Right lobe of liver (tissue), 6 donors: ENCODE measurements around the gene TMEM131. TPM values are rescaled to one million over a fixed set of nuclear protein-coding genes. Genes with fewer than 3 reads are reported as not detected.

Experiments
- ATAC-seq, 4 donors: fragments of 200-7000 bp; cut with Tn5 transposase; one replicate each; pipeline ENCODE4 v1.9.1; 2020; ENCODE audit warnings: mild to moderate bottlenecking in 4 of 4, moderate library complexity in 4 of 4
- DNase-seq, 3 donors: peaks; one replicate each; pipeline ENCODE4 v3.0.0-alpha.2; 2020
- H3K27ac ChIP-seq, 3 donors: fragments of 200-600 bp; one replicate each; pipeline ENCODE4 v1.8.0; 2022
- H3K27me3 ChIP-seq, 2 donors: fragments of 200-600 bp; one replicate each; pipeline ENCODE4 v1.8.0; 2022
- H3K36me3 ChIP-seq, 4 donors: fragments of 200-600 bp; sonication (generic) in 1 of 4; one replicate each; pipeline versions ENCODE4 v1.5.1 to v1.8.0; 2017 to 2022; ENCODE audit warnings: control low read depth in 1 of 4
- H3K4me1 ChIP-seq, 4 donors: fragments of 200-600 bp; sonication (generic) in 1 of 4; one replicate each; pipeline versions ENCODE4 v1.5.1 to v1.8.0; 2017 to 2022; ENCODE audit warnings: control low read depth in 1 of 4
- H3K4me3 ChIP-seq, 3 donors: fragments of 200-600 bp; one replicate each; pipeline ENCODE4 v1.8.0; 2022
- H3K9me3 ChIP-seq, 4 donors: fragments of 200-600 bp; sonication (generic) in 1 of 4; one replicate each; pipeline versions ENCODE4 v1.5.1 to v1.8.0; 2017 to 2022; ENCODE audit warnings: control low read depth in 1 of 4
- POLR2A ChIP-seq: fragments of 450-650 bp; IDR thresholded peaks from one replicate; pipeline ENCODE4 v1.6.1; 2017; ENCODE audit warnings: antibody characterized with exemption, mild to moderate bottlenecking
- WGBS: methylation state at CpG from one replicate; pipeline ENCODE4 v1.1.6; 2018; ENCODE audit warnings: low coverage, low lambda C conversion rate; ENCODE audit not compliant: insufficient coverage; ENCODE audit errors: missing lambda C conversion rate; 5-methylcytosine and 5-hydroxymethylcytosine counted together
- intact Hi-C, 2 donors: fragments of 100-400 bp; cut with DNase I; formaldehyde crosslinking; loops; one replicate each; pipeline versions ENCODE4 v1.11.2 to v1.14.1; 2022
- total RNA-seq, 6 experiments: library from RNA; depleted of rRNA in 2 of 6; stranded (reverse); fragments of >200 nt in 2 of 6; fragmentation: NEBNext Ultra II Directional in 3 of 6; extraction: Animal tissue kit (Norgen Biotek cat#: 25700) in 3 of 6; gene quantifications; one replicate each; pipeline versions ENCODE4 v1.1.0 to v1.2.4, GENCODE V29; 2016 to 2023
- TF ChIP-seq, protein P1 (sequence below), 4 donors: fragments of 200-600 bp in 3 of 4; fragments of 450-650 bp in 1 of 4; IDR thresholded peaks; one replicate each; pipeline versions ENCODE4 v1.5.1 to v1.8.0; 2016 to 2022; ENCODE audit warnings: antibody characterized with exemption in 4 of 4, mild to moderate bottlenecking in 2 of 4
- donor health status: DM: no; HTN: yes; CAD: no.
- donor health status: DM: no; HTN: no; CAD: no.
- donor health status: DM: no; HTN: no; CAD: no.
- donor health status: DM: no; HTN: yes; CAD: no.
- donor health status: DM: no; HTN: yes; CAD: no.

TMEM131 gene
- total RNA-seq, 6 experiments from 2014 or later: 14.8 to 34.0 (median 17.8) TPM

GRCh38 chr2:97996679-97997078 lies 931 bp upstream of the TMEM131 start:
- peak overlapping the region; percentile 84 to 85 (median 85) for H3K4me3 ChIP-seq
- H3K36me3 ChIP-seq: no peaks in the 10 kb centered on the region
- intact Hi-C loops: no loop called here
- no peak for ATAC-seq
- WGBS: 89% methylated on average over 12 of the region's 19 CpGs
- peak overlapping the region in 1 of 3 donors; percentile 95 for H3K27ac ChIP-seq
- TF ChIP-seq, protein P1, sequence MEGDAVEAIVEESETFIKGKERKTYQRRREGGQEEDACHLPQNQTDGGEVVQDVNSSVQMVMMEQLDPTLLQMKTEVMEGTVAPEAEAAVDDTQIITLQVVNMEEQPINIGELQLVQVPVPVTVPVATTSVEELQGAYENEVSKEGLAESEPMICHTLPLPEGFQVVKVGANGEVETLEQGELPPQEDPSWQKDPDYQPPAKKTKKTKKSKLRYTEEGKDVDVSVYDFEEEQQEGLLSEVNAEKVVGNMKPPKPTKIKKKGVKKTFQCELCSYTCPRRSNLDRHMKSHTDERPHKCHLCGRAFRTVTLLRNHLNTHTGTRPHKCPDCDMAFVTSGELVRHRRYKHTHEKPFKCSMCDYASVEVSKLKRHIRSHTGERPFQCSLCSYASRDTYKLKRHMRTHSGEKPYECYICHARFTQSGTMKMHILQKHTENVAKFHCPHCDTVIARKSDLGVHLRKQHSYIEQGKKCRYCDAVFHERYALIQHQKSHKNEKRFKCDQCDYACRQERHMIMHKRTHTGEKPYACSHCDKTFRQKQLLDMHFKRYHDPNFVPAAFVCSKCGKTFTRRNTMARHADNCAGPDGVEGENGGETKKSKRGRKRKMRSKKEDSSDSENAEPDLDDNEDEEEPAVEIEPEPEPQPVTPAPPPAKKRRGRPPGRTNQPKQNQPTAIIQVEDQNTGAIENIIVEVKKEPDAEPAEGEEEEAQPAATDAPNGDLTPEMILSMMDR (IDR thresholded peaks at IDR 0.05): no peak
- TF ChIP-seq POLR2A: no peak
- no peak for DNase-seq
- H3K9me3 ChIP-seq: no peaks in the 10 kb centered on the region
- no peaks in the 10 kb centered on the region for H3K27me3 ChIP-seq
- H3K4me1 ChIP-seq: peaks cover 0 to 21% (median 8%) of the 10 kb centered on the region in 4 donors

DNA sequence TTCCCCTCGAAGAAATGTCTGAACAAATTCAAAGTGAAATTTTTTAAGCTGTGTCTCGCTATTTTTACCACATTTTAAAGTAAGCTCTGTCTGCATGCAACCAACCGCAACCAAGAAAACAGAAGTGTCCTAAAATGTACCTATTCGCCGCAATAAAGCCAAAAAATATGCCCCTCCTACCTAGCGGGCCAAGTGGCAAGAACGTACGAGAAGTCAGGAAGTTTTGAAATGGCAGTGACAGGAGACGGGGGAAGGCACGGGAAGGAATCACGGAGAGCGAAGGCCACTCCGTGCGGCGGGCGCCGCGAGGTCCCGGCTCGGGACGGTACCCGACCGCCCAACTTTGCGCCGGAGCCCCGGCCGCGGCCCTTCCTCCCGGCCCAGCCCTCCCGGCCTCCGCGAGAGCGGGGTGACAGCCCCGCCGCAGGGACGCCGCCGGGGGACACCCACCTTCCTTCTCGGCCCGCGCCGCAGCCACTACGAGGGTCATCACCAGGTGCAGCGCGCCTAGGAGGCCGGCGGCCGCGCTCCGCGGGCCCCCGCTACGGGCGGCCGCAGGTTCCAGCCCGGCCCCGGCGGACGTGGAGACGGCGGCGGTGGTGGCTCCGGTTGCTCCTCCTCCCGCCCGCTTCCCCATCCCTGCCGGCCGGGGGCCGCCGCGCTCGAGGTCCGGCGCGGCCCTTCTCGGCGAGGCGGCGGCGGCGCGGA lies 568 bp downstream of the TMEM131 start:
- peak overlapping the region; percentile 84 to 85 (median 85) for H3K4me3 ChIP-seq
- peaks cover 0 to 23% (median 12%) of the 10 kb centered on the region in 4 donors for H3K4me1 ChIP-seq
- DNase-seq (peak; percentile 71 to 77 (median 74)), ATAC-seq (peak; percentile 41 to 60 (median 54))
- 2% methylated on average over 21 of the region's 81 CpGs for WGBS
- H3K36me3 ChIP-seq: no peaks in the 10 kb centered on the region
- no peaks in the 10 kb centered on the region for H3K27me3 ChIP-seq
- intact Hi-C loops: no loop called here
- no peak for TF ChIP-seq POLR2A
- TF ChIP-seq, protein P1 (IDR thresholded peaks at IDR 0.05): no peak
- peak overlapping the region; percentile 95 for H3K27ac ChIP-seq
- H3K9me3 ChIP-seq: no peaks in the 10 kb centered on the region

- Histone ChIP-seq H3K27me3 (no peaks in the 10 kb centered on the region), H3K36me3 (no peaks in the 10 kb centered on the region), H3K4me1 (peaks cover 0 to 23% (median 12%) of the 10 kb centered on the region in 4 donors), H3K27ac (peak overlapping the region in 2 of 3 donors; percentile 95), H3K4me3 (peak overlapping the region; percentile 84 to 85 (median 85)), H3K9me3 (no peaks in the 10 kb centered on the region)
- TF ChIP-seq POLR2A: no peak
- TF ChIP-seq, protein P1 (IDR thresholded peaks at IDR 0.05): no peak
- intact Hi-C loops: no loop called here
- ATAC-seq: no peak
- DNase-seq: no peak
- 4% methylated on average over 4 of the region's 4 CpGs for WGBS
Observed at GRCh38 chr2:97994476-97994875, 1.3 kb downstream of the TMEM131 start.

GRCh38 chr2:97993926-97994325 lies 1.8 kb downstream of the TMEM131 start:
- Histone ChIP-seq H3K4me1 (peaks cover 0 to 23% (median 12%) of the 10 kb centered on the region in 4 donors), H3K27me3 (no peaks in the 10 kb centered on the region), H3K36me3 (no peaks in the 10 kb centered on the region), H3K9me3 (no peaks in the 10 kb centered on the region), H3K27ac (no peak overlapping the region), H3K4me3 (peak overlapping the region in 2 of 3 donors; percentile 84 to 85)
- ATAC-seq (no peak), DNase-seq (no peak)
- intact Hi-C loops: no loop called here
- TF ChIP-seq POLR2A: no peak
- TF ChIP-seq, protein P1 (IDR thresholded peaks at IDR 0.05): no peak
- WGBS: 51% methylated on average over 6 of the region's 6 CpGs
